AG04450 (cell line): ENCODE results near the gene BARX1. TPM values are rescaled to one million over a fixed set of nuclear protein-coding genes. Genes with fewer than 3 reads are reported as not detected.
"Not testable (repeated sequence)": the region's sequence is repeated elsewhere in the genome, so short reads cannot be mapped to it uniquely, and the experiment has no call there.

ENCODE experiments used
- CTCF ChIA-PET: fragments of 300-600, 350-600 bp; formaldehyde crosslinking; extraction: SDS; loops from one replicate; lab custom pipeline; 2022; ENCODE audit warnings: antibody characterized with exemption, inconsistent platforms; lab: Charles Lee
- POLR2A ChIA-PET: fragments of 350-600 bp; formaldehyde crosslinking; extraction: SDS; loops from one replicate; lab custom pipeline; 2021; ENCODE audit warnings: antibody characterized with exemption, inconsistent platforms; lab: Yijun Ruan, JAX
- DNase-seq: peaks from one replicate; pipeline ENCODE4 v3.0.0-alpha.2; 2011; ENCODE audit warnings: low read depth, low spot score
- H3K27ac ChIP-seq: one replicate; pipeline ENCODE4 v1.5.1; 2012; ENCODE audit warnings: low read depth, low read length, control low read depth
- H3K27me3 ChIP-seq: one replicate; pipeline ENCODE4 v1.6.0; 2012; ENCODE audit warnings: low read length; ENCODE audit not compliant: control insufficient read depth, insufficient read depth
- H3K4me3 ChIP-seq: 2 replicates; pipeline ENCODE4 v1.5.1; 2011; ENCODE audit warnings: mild to moderate bottlenecking, low read depth, low read length, control low read depth
- H3K9me3 ChIP-seq: 2 replicates; pipeline ENCODE4 v1.5.1; 2012; ENCODE audit warnings: low read length; ENCODE audit not compliant: control insufficient read depth, insufficient read depth
- polyA plus RNA-seq: library from polyadenylated mRNA; depleted of rRNA; stranded (reverse); fragments of >200 nt; gene quantifications from 2 replicates; pipeline ENCODE4 v1.2.3, GENCODE V29; 2011
- TF ChIP-seq, protein P1 (sequence below): IDR thresholded peaks from 2 replicates; pipeline ENCODE4 v1.5.1; 2011; ENCODE audit warnings: low read depth, low read length, control low read depth, inconsistent platforms

Gene BARX1
- polyA plus RNA-seq, 1 experiment, result not detected

- Histone ChIP-seq H3K27ac (no peak overlapping the region), H3K4me3 (no peak overlapping the region), H3K9me3 (peaks cover 17% of the 10 kb centered on the region), H3K27me3 (peaks cover 80% of the 10 kb centered on the region)
- ChIA-PET CTCF (interaction anchor here (0.6 to 1.1 kb wide), 2 partner anchors 17 to 118 kb away, joined by 3 to 10 read pairs; no protein-coding TSS in a partner anchor), POLR2A (no interaction called here)
- TF ChIP-seq, protein P1, sequence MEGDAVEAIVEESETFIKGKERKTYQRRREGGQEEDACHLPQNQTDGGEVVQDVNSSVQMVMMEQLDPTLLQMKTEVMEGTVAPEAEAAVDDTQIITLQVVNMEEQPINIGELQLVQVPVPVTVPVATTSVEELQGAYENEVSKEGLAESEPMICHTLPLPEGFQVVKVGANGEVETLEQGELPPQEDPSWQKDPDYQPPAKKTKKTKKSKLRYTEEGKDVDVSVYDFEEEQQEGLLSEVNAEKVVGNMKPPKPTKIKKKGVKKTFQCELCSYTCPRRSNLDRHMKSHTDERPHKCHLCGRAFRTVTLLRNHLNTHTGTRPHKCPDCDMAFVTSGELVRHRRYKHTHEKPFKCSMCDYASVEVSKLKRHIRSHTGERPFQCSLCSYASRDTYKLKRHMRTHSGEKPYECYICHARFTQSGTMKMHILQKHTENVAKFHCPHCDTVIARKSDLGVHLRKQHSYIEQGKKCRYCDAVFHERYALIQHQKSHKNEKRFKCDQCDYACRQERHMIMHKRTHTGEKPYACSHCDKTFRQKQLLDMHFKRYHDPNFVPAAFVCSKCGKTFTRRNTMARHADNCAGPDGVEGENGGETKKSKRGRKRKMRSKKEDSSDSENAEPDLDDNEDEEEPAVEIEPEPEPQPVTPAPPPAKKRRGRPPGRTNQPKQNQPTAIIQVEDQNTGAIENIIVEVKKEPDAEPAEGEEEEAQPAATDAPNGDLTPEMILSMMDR, result no peak
- no peak for DNase-seq
These were observed 9.5 kb downstream of the BARX1 start for GRCh38 chr9:93945400-93946337.

DNA sequence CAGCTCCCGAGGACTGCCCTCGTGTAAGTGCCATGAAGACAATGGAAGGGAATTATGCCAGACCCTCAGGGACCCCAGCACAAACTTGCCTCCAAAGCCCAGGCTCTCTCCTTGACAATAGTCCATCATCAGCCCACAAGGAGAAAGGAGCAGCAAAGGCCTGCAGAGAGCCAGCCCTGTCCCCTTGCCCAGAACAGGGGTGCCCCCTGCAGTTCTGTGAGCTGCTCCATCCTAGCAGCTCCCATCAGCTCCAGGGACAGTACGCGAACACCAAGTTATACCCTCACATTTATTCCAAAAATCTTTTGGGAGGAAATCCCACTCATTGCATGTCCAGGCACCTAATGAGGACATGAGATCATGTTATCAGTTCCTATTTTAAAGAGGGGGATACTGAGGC, 11.1 kb downstream of the BARX1 start:
- Histone ChIP-seq H3K4me3 (no peak overlapping the region), H3K9me3 (peaks cover 3% of the 10 kb centered on the region; the same call in 1 of the 2 replicates), H3K27ac (no peak overlapping the region), H3K27me3 (peaks cover 64% of the 10 kb centered on the region)
- DNase-seq, result no peak
- ChIA-PET POLR2A (no interaction called here), CTCF (no interaction called here)
- TF ChIP-seq, protein P1, result no peak

GRCh38 chr9:93942161-93942560, 13.0 kb downstream of the BARX1 start:
- TF ChIP-seq, protein P1, result no peak
- Histone ChIP-seq H3K4me3 (no peak overlapping the region), H3K27ac (no peak overlapping the region), H3K27me3 (peaks cover 46% of the 10 kb centered on the region), H3K9me3 (peaks cover 2% of the 10 kb centered on the region; the same call in 1 of the 2 replicates)
- POLR2A ChIA-PET, result no interaction called here
- DNase-seq, result no peak
- CTCF ChIA-PET, result no interaction called here

GRCh38 chr9:93941493-93941892, 13.7 kb downstream of the BARX1 start:
- Histone ChIP-seq H3K27me3 (peaks cover 45% of the 10 kb centered on the region), H3K4me3 (no peak overlapping the region), H3K9me3 (peaks cover 2% of the 10 kb centered on the region; the same call in 1 of the 2 replicates), H3K27ac (no peak overlapping the region)
- POLR2A ChIA-PET, result no interaction called here
- CTCF ChIA-PET, result no interaction called here
- DNase-seq, result no peak
- TF ChIP-seq, protein P1, result no peak

DNA sequence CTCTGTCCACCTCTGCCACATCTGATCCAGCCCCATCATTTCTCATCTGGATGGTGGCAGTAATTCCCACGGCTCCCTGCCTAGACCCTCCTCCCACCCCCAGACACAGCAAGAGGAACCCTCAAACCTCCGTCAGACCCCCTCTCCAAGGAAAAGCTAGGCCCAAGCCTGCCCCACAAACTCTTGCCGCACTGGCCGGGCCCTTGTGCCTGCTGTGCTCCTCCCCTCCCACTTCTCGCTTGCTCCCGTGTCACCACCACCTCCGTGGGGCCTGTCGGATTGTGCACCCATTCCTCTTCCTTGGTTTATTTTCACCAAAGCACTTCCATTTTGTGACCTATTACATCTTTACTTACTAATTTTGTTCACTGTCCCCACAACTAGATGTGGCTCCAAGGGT, 14.2 kb downstream of the BARX1 start:
- Histone ChIP-seq H3K4me3 (no peak overlapping the region), H3K9me3 (peaks cover 2% of the 10 kb centered on the region; the same call in 1 of the 2 replicates), H3K27me3 (peaks cover 39% of the 10 kb centered on the region), H3K27ac (no peak overlapping the region)
- TF ChIP-seq, protein P1, result no peak
- ChIA-PET POLR2A (no interaction called here), CTCF (no interaction called here)
- DNase-seq, result no peak

DNA sequence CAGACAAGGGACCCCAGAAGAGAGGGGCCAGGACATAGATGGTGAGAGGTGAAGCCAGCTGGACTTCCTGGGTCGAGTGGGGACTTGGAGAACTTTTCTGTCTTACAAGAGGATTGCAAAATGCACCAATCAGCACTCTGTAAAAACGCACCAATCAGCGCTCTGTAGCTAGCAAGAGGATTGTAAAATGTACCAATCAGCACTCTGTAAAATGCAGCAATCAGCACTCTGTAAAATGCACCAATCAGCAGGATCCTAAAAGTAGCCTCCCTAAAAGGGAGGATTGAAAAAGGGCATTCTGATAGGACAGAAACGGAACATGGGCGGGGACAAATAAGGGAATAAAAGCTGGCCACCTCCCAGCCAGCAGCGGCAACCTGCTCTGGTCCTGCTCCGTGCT, 15.6 kb downstream of the BARX1 start:
- H3K27ac ChIP-seq, H3K9me3 ChIP-seq, CTCF ChIA-PET, POLR2A ChIA-PET, DNase-seq, H3K4me3 ChIP-seq: not testable (repeated sequence)
- peaks cover 26% of the 10 kb centered on the region for H3K27me3 ChIP-seq
